NT2/D1 (cell line): ENCODE results near the gene MEIS2.

Source experiments
- YY1 ChIP-seq: IDR thresholded peaks from 2 replicates; pipeline ENCODE4 v1.6.1; 2011; ENCODE audit not compliant: insufficient read length, insufficient read depth
- ZNF274 ChIP-seq: IDR thresholded peaks from 2 replicates; pipeline ENCODE4 v1.6.1; 2011; ENCODE audit warnings: mild to moderate bottlenecking, low read depth, low read length

GRCh38 chr15:37107071-37107743 is 6.9 kb upstream of the MEIS2 start:
- TF ChIP-seq YY1 (no peak), ZNF274 (no peak)
